Raji (cell line): ENCODE measurements around the gene SMYD3.

Source experiments
- POLR2A ChIP-seq: IDR thresholded peaks from 2 replicates; pipeline ENCODE4 v1.6.1; 2011; ENCODE audit warnings: low read depth, low read length, control low read depth; ENCODE audit not compliant: insufficient read depth

Gene SMYD3

GRCh38 chr1:246503341-246503740 lies 3.7 kb downstream of the SMYD3 start:
- TF ChIP-seq POLR2A, result no peak

DNA sequence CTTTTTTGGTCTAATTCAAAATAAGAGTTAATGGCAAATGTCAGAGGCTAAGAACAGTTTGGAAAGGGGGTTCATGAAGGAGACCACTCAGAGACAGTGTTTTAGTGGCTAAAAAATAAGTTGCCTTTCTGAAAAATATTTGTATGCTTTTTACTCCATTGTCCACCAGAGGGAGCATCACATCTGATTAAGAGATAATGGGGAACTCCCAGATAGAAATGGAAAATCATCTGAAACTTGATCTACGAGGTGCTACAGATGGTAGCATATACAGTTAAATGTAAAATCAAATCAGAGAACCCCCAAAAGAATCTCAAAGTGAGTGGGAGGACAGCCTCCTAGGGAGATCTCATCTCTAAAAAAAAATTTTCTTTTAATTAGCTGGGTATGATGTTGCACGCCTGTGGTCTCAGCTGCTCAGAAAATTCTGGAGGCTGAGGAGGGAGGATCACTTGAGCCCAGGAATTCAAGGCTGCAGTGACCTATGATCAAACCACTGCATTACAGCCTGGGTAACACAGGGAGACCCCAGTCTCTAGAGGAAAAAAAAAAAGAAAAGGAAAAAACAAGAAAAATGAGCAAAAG lies 9.7 kb downstream of the SMYD3 start:
- no peak for TF ChIP-seq POLR2A

- no peak for TF ChIP-seq POLR2A
Observed at GRCh38 chr1:246492611-246493245, 14.4 kb downstream of the SMYD3 start.

- TF ChIP-seq POLR2A, result no peak
Observed at GRCh38 chr1:246491551-246492053, 15.5 kb downstream of the SMYD3 start.

DNA sequence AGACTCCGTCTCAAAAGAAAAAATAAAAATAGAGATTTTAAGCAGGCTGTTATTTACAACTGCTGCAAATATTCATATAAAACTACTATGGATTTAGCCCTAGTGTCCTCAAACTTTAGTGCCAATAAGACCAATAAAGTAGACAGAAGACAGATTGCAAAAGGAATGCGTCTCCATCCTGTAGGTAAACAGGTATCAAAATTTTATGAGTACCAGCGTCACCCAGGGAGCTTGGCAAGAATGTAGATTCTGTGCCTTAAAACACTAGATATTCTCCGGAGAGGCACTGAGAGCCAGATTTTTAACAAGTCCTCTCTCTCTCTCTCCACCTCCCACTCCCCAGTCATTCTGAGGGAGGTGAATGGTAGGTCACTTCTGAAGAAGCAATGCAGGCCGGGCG lies 18.4 kb downstream of the SMYD3 start:
- no peak for TF ChIP-seq POLR2A

DNA sequence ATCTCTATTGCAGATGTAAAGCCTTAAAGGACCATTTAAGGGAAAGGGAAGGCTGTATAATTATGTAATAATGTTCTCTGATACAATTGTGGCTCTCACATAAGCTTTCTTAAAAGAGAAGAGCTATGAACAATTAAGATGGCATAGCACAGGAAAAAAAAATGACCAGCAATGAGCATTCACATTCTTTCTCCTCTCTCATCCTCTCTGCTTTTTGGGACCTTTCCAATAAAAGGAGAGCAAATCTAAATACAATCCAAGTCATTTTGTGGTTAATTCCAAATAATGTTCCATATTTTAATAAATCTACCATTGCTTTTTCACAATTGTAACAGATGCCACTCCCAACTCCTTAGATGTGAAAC lies 23.5 kb downstream of the SMYD3 start:
- TF ChIP-seq POLR2A, result no peak

DNA sequence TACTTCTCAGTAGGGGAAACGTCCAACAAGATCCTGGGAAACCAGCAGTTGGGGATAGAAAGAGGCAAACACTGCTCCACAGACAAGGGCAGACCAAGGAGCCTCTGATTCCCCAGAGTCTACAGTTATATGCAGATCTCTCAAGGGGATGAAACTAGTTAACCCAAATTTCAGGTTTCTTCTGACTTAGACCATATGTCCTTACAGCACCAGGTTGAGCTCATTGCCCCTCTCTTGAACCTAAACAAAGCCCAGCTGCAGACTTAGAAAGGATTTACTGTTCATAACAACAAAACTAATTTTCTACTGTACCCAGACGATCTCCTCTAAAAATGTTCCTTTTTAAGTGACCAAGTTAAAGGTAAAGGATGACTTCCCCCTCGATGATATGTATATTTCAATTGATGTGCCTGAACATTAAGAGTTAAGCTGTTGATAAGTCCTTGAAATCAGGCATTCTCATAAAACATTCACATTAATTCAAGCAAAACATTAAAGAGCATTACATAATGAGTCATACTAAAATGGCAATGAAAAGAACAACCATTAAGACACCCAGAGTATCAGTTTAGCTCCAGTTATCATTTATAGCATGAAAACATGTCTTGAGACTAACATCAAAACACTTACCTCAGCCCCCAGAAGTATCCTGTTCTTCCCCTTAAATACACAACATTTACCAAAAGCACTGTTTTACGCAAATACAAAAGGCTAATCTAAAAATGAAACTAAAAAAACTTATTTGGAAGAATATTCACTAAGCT lies 24.1 kb downstream of the SMYD3 start:
- TF ChIP-seq POLR2A, result no peak

DNA sequence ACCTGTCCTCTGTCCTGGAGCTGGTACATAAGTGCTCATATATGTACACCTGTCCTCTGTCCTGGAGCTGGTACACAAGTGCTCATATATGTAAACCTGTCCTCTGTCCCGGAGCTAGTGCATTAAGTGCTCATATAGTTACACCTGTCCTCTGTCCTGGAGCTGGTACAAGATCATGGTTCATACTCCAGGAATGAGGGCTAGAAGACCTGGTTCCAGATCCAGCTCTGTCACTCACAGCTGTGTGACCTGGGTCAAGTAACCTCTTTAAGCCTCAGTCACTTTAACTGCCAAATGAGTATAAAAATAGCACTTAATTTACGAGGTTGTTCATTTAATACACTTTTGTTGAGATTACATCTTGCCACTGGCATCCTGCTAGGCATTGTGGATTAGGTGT lies 28.0 kb downstream of the SMYD3 start:
- TF ChIP-seq POLR2A, result no peak

DNA sequence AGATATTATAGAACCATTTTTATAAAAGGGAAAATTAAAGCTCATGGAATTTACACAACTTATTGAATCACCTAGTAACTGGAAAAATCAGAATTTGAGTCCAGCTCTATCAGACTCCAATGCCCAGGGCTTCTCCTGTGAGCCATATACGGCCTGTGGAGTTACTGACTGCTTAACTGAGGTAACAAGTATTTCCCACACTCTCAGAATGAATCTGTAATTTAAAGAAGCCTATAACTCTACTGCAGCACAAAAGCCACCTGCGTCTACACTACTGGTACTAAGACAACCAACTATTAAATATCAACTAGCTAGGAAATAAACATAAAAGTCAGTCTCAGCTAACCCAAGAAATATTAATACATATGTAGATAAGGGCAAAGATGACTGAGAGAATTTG lies 29.4 kb downstream of the SMYD3 start:
- TF ChIP-seq POLR2A, result no peak

DNA sequence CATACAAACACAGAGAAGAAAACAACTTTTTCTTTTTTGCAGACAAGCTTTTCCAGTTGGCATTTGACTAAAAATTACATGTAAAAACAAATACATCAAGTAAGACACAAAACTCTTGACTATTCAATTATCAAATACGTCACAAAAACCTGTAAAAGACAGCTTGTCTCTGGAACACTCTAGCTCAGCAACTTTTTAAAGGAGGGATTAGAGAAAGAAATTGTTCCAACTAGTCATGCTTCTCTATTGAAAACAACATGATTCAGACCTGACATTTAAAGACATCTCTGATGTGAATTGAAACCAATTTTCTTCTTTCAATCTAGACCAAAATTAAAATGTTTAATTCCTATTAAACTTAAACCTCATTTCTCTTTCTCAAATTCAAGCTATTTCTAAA lies 30.3 kb downstream of the SMYD3 start:
- no peak for TF ChIP-seq POLR2A

GRCh38 chr1:246471688-246472087 lies 35.4 kb downstream of the SMYD3 start:
- TF ChIP-seq POLR2A, result no peak

DNA sequence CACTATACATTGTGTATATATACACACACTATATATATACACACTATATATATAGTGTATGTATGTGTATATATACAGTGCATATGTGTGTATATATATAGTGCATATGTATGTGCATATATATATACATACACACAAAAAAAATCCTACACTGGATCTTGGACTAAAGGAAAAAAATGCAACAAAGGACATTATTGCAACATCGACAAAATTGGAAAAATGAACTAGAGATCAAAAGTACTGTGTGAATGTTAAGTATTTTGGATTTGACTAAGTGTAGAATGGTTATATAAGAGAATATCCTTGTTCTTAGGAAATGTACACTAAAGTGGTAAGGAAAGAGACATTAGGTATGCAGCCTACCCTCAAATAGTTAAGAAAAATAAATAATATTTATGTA lies 36.5 kb downstream of the SMYD3 start:
- TF ChIP-seq POLR2A, result no peak

DNA sequence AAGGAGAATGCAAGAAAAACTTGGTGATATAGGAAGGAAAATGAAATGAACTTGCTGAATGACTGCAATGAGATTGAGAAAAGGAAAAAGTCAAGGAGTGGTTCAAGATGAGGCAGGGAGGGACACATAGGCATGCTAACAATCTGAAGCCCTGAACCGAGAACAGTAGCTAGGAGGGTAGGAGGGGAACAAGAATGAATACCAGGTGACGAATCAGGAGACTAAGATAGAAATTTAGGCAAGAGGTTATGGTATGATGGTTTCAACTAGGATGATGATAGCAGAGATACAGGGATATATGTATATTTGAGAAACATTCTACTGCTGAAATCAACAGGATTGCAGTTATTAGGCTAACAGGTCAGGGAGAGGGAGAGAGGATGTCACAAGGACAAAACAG lies 44.1 kb downstream of the SMYD3 start:
- TF ChIP-seq POLR2A, result no peak

DNA sequence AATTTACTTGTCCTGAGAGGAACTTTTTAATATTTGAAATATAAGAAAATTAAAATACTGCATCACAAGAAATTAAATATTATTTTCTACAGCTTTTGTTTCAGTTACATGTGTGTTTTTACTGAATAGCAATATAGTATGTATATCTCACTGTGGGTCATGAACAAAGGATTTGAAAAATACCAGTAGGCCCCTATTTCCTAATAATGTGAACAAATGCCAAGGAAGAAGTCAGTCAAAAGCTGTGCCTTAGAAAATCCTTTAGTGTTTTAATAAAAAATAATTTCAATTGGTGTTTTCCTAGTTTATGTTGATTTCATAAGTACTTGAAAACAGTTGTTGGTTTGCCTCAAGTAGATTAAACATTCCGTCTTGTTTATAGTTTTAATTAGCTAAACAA lies 46.7 kb downstream of the SMYD3 start:
- TF ChIP-seq POLR2A, result no peak

- TF ChIP-seq POLR2A, result no peak
Observed at GRCh38 chr1:246459221-246459620, 47.9 kb downstream of the SMYD3 start.

- no peak for TF ChIP-seq POLR2A
Observed at GRCh38 chr1:246455476-246455875, 51.6 kb downstream of the SMYD3 start.

GRCh38 chr1:246454655-246455054 lies 52.4 kb downstream of the SMYD3 start:
- no peak for TF ChIP-seq POLR2A

GRCh38 chr1:246450611-246451251 lies 56.3 kb downstream of the SMYD3 start:
- no peak for TF ChIP-seq POLR2A
